H1 (cell line): ENCODE results near the gene SEZ6. TPM values are rescaled to one million over a fixed set of nuclear protein-coding genes. Genes with fewer than 3 reads are reported as not detected.

Experiments
- ASH2L ChIP-seq: fragments of 200-600, 300-600 bp; sonication (generic); IDR thresholded peaks from one replicate; pipeline ENCODE4 v1.7.1; 2017; ENCODE audit warnings: low read length
- ATF3 ChIP-seq: IDR thresholded peaks from 2 replicates; pipeline ENCODE4 v1.6.1; 2011; ENCODE audit warnings: low read depth, mild to moderate bottlenecking, low read length; ENCODE audit not compliant: insufficient read depth
- BCL11A ChIP-seq, 2 experiments: IDR thresholded peaks; one replicate each; pipeline ENCODE4 v1.6.1; 2011; ENCODE audit warnings: low read depth in 2 of 2, low read length in 2 of 2, mild to moderate bottlenecking in 2 of 2
- BRCA1 ChIP-seq: IDR thresholded peaks from 2 replicates; pipeline ENCODE4 v1.6.1; 2012; ENCODE audit warnings: low read depth, low read length, improper control_type of control experiment
- CTBP2 ChIP-seq: IDR thresholded peaks from 2 replicates; pipeline ENCODE4 v1.7.0; 2011; ENCODE audit warnings: borderline replicate concordance, mild to moderate bottlenecking, moderate library complexity, mixed read lengths, low read length; ENCODE audit not compliant: insufficient read depth, insufficient read length
- EZH2 ChIP-seq: fragments of 200-600 bp; sonication (generic); IDR thresholded peaks from 2 replicates; pipeline ENCODE4 v1.7.1; 2012; ENCODE audit warnings: low read depth, mild to moderate bottlenecking, moderate library complexity, low read length, inconsistent platforms; ENCODE audit not compliant: severe bottlenecking
- FOSL1 ChIP-seq: IDR thresholded peaks from 2 replicates; pipeline ENCODE4 v1.6.1; 2011; ENCODE audit warnings: mild to moderate bottlenecking, low read depth, low read length, moderate library complexity; ENCODE audit not compliant: insufficient read depth
- JUN ChIP-seq: IDR thresholded peaks from 2 replicates; pipeline ENCODE4 v1.6.1; 2011; ENCODE audit warnings: low read depth, mild to moderate bottlenecking, improper control_type of control experiment, low read length
- JUND ChIP-seq: IDR thresholded peaks from 2 replicates; pipeline ENCODE4 v1.6.1; 2011; ENCODE audit warnings: mild to moderate bottlenecking, improper control_type of control experiment, low read length
- NANOG ChIP-seq: IDR thresholded peaks from 2 replicates; pipeline ENCODE4 v1.6.1; 2011; ENCODE audit warnings: low read length, low read depth, mild to moderate bottlenecking, inconsistent platforms; ENCODE audit not compliant: insufficient read depth, poor library complexity, severe bottlenecking
- PHF8 ChIP-seq: fragments of 200-600 bp; sonication (generic); conservative IDR thresholded peaks from 2 replicates; pipeline ENCODE4 v1.7.1; 2012; ENCODE audit warnings: low read depth, mild to moderate bottlenecking, inconsistent platforms, low read length, moderate library complexity
- RBBP5 ChIP-seq: IDR thresholded peaks from 2 replicates; pipeline ENCODE4 v1.7.1; 2012; ENCODE audit warnings: low read depth, mild to moderate bottlenecking, inconsistent platforms, low read length, moderate library complexity, borderline replicate concordance
- RFX5 ChIP-seq: IDR thresholded peaks from 2 replicates; pipeline ENCODE4 v1.6.1; 2011; ENCODE audit warnings: low read depth, low read length, improper control_type of control experiment, borderline replicate concordance
- SAP30 ChIP-seq: fragments of 300-600 bp; sonication (generic); IDR thresholded peaks from 2 replicates; pipeline ENCODE4 v1.7.1; 2012; ENCODE audit warnings: low read length, moderate library complexity, mild to moderate bottlenecking, inconsistent platforms; ENCODE audit not compliant: insufficient read depth, insufficient replicate concordance
- SIX5 ChIP-seq: IDR thresholded peaks from 2 replicates; pipeline ENCODE4 v1.6.1; 2011; ENCODE audit warnings: mild to moderate bottlenecking, low read depth, low read length
- SP4 ChIP-seq: IDR thresholded peaks from 2 replicates; pipeline ENCODE4 v1.6.1; 2012; ENCODE audit warnings: low read length, inconsistent platforms
- TAF1 ChIP-seq: IDR thresholded peaks from 2 replicates; pipeline ENCODE4 v1.6.1; 2011; ENCODE audit warnings: mild to moderate bottlenecking, low read depth, low read length
- TBP ChIP-seq: IDR thresholded peaks from 2 replicates; pipeline ENCODE4 v1.6.1; 2011; ENCODE audit warnings: low read depth, low read length, improper control_type of control experiment
- TCF12 ChIP-seq: IDR thresholded peaks from 2 replicates; pipeline ENCODE4 v1.6.1; 2011; ENCODE audit warnings: low read depth, mild to moderate bottlenecking, low read length
- ZNF274 ChIP-seq: IDR thresholded peaks from 2 replicates; pipeline ENCODE4 v1.7.0; 2012; ENCODE audit warnings: low read length, borderline replicate concordance; ENCODE audit errors: extremely low read depth
- polyA plus RNA-seq, 7 experiments: library from polyadenylated mRNA; depleted of rRNA in 3 of 7; stranded (reverse) in 5 of 7; unstranded in 2 of 7; fragments of >200 nt in 5 of 7; fragments of 200-250 nt in 2 of 7; gene quantifications; 1 replicate in 5 of 7; 2 replicates in 1 of 7; 4 replicates in 1 of 7; pipeline versions ENCODE4 v1.2.1 to v1.2.3, GENCODE V29; 2011 to 2013; ENCODE audit warnings: missing spikeins in 2 of 7, mixed read lengths in 2 of 7
- total RNA-seq: library from RNA; stranded (reverse); fragmentation: NEBNext Ultra II Directional; extraction: Animal tissue kit (Norgen Biotek cat#: 25700); gene quantifications from 2 replicates; pipeline ENCODE4 v1.2.1, GENCODE V29; 2021
- TF ChIP-seq, protein P1 (sequence below): IDR thresholded peaks from 2 replicates; pipeline ENCODE4 v1.6.1; 2012; ENCODE audit warnings: inconsistent platforms

The SEZ6 gene
- total and polyA plus RNA-seq, 2 of the 8 experiments (the other 6 are each of a cell fraction or from before 2014, with no cell fraction given): 6.9 to 16.1 TPM

- TF ChIP-seq BRCA1 (peak; percentile 86), TCF12 (no peak), ASH2L (no peak), ATF3 (0 out of 2 replicates have a peak, but pooled peaks have one; percentile 1), TAF1 (peak; percentile 14; the same call in 1 of the 2 replicates), SAP30 (peak; percentile 92), NANOG (no peak), EZH2 (no peak), JUN (no peak), BCL11A (IDR thresholded peaks at IDR 0.05; ENCODE audit: low read depth in 2 of 2, low read length in 2 of 2) (no peak), SP4 (no peak; the same call in 1 of the 2 replicates), TBP (no peak), SIX5 (peak; percentile 99), JUND (no peak), FOSL1 (no peak), CTBP2 (no peak), PHF8 (peak; percentile 36; the same call in 1 of the 2 replicates), ZNF274 (no peak), RFX5 (no peak), RBBP5 (no peak)
- TF ChIP-seq, protein P1, sequence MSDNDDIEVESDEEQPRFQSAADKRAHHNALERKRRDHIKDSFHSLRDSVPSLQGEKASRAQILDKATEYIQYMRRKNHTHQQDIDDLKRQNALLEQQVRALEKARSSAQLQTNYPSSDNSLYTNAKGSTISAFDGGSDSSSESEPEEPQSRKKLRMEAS: peak; percentile 68
Measured at GRCh38 chr17:28951991-28952975, 53.5 kb downstream of the SEZ6 start (continued).
